Activated CD8-positive, alpha-beta memory T cell treated with anti-CD3 and anti-CD28 coated beads, Interleukin-2, amount 50 U/mL, for 24 hours (primary cell): ENCODE data around the gene TMEM191B.
A peak's percentile ranks its signal among the peaks of the same experiment; 100 is the strongest.
"Not testable (repeated sequence)": the region's sequence is repeated elsewhere in the genome, so short reads cannot be mapped to it uniquely, and the experiment has no call there.

ENCODE experiments used
- DNase-seq: peaks from one replicate; pipeline ENCODE4 v3.0.0-alpha.2; 2020; ENCODE audit errors: extremely low read depth

Gene TMEM191B

DNA sequence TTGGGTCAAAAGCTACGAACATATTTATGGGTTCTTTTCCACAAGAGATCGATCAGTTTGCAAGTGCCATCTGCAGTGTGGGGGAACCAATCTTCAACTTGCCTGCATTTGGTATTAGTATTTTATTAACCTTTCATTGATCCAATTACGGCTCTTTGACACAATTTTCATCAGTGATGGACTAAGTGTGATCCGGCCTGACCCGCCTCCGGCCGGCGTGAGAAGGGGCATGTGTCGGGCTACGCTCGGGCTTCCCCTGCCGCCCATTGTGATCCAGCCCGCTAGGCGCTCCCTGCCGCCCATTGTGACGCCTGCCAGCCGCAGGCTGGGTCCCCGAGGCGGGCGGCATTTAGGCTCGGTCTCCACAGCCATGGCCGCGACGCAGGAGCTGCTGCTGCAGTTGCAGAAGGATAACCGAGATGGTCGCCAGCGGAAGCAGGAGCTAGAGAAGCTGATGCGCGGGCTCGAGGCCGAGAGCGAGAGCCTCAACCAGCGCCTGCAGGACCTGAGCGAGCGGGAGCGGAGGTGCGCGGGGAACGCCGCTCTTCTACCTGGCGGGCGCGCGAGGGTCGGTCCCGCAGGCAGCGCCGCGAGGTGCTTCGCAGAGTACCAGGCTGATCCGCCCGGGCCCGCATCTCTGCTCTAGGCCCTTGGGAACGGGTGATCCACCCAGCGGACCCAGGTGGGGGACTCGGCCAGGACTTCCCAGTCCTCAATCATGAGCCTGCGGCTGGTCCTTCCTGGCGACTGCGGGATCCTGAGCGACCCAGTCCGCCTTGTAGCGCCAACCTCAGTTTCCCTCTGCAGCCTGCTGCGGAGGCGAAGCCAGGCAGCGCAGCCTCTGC is at the start of gene TMEM191B:
TSS of gene TMEM191B (plus strand) at position 51 of the 845 bp plus-strand sequence. CDS start at position 230, 179 bp downstream.
- DNase-seq: not testable (repeated sequence)

DNA sequence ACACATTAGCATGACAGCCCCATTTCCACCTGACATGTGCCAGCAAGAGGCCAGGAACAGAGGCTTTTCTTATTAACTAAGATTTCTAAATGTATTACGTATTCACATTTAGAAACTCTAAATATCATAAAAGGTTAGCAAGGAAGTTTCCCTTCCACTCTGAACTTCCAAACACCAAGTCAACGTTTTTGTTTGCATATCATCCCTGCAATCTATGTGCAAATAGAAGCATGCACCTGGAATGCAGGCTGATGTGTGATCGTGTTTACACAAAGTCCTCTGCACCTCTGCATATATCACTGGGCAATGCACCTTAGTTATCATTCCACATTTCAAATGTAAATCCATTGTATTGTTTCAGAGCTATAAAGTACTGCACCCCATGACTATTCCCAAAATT is 31.4 kb upstream of the TMEM191B start:
- DNase-seq: not testable (repeated sequence)

DNA sequence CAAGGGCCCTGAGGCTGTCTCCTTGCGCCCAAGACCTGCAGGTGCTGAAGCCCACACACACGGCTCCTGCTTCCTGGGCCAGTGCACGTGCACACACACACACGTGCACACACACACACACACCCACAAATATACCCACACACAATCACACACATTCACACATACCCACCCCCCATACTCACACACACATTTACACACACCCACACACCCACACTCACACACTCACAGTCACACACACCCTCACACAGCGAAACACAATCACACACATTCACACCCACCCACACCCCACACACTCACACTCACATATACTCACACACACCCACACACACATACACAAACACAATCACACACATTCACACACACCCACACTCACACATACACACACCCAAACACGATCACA is 16.3 kb upstream of the TMEM191B start:
- DNase-seq: not testable (repeated sequence)

DNA sequence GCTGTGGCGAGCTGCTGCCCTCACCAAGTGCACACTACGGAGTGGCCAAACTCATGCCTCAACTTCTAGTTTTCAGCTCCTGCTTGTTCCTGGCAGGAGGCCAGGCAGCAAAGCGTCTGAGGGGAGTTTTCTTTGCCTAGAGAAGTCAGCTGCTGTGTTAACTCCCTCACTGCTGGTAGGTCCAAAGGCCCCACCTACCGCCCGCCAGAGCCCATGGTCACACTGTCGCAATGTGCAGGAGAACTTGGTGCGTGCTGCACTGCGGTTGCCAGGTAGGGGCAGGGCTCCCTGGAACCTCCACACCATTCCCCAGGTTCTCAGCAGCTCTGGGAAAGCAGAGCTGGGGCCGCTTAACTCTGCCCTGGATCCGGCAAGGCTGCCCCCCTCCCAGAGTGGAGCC is 15.2 kb upstream of the TMEM191B start:
- not testable (repeated sequence) for DNase-seq

GRCh38 chr22:18513454-18513853 is 14.1 kb upstream of the TMEM191B start:
- not testable (repeated sequence) for DNase-seq

GRCh38 chr22:18518061-18518460 is 9.5 kb upstream of the TMEM191B start, which contains the start of gene GGTLC3:
Gene GGTLC3, minus strand, starts transcription at chr22:18518161. Its CDS starts 264 bp downstream, at chr22:18517897.
- DNase-seq: not testable (repeated sequence)

GRCh38 chr22:18522762-18523161 is 4.8 kb upstream of the TMEM191B start:
- not testable (repeated sequence) for DNase-seq

DNA sequence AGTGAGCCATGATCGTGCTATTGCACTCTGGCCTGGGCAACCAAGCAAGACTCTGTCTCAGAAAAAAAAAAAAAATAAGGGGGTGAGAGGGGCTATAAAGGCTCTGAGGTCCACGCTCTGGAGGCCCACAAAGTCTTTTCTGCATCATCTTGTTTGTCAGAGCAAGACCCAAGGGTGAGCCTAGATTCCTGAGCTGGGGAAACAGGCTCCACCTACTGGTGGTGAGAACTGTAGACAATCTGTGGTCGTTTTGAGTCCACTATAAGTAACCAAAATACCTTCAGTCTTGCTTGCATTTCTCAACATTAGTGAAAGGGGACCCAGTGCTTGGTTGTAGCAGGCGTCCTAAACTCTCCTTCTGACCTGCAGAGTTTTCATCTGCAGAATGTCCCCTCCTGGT is 4.3 kb upstream of the TMEM191B start:
- DNase-seq: not testable (repeated sequence)

GRCh38 chr22:18528597-18529415 is 1.2 kb downstream of the TMEM191B start:
- peak; percentile 80 for DNase-seq

- DNase-seq: not testable (repeated sequence)
These were observed 2.0 kb downstream of the TMEM191B start for GRCh38 chr22:18529416-18530145.

GRCh38 chr22:18533633-18534032 is 6.0 kb downstream of the TMEM191B start:
- DNase-seq: not testable (repeated sequence)

DNA sequence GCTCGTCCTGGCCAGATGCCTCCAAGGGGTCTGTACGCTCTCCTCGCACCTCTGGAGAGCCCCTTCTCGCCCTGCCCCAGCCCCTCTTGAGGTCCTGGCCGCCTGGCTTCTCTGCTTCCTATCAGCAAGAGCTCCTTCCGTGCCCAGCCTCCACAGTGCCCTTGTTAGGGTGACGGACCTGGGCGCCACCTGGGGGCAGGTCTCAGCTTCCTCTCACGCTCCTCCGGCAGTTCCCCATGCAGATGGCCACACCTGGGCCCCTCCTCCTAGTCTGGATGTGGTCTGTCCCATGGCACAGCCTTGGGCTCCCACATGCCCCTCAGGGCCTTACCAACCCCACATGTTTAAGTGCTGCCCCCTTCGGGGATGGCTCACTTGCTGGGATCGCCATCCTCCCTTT is 6.7 kb downstream of the TMEM191B start:
- DNase-seq: not testable (repeated sequence)

DNA sequence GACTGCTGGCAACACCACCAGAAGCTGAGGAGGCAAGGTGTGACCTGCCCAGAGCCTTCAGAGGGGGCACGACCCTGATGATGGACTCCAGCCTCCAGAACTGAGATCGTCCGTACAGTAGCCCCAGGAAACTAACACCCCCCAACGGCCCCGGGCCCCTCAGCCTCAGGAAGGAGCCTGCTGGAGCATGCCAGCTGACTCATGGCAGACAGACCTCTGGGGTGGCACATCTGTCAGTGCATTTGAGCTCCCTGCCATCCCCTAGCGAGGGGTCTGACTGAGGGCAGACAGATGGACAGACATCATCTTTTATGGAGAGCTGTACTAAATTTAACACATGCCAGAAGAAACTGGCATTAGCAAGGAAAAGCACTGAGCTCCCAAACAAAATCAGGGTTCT is 12.4 kb downstream of the TMEM191B start:
- DNase-seq: not testable (repeated sequence)

- DNase-seq: not testable (repeated sequence)
These were observed 15.8 kb downstream of the TMEM191B start for GRCh38 chr22:18543400-18543799.

- not testable (repeated sequence) for DNase-seq
These were observed 17.0 kb downstream of the TMEM191B start for GRCh38 chr22:18544615-18545014.

DNA sequence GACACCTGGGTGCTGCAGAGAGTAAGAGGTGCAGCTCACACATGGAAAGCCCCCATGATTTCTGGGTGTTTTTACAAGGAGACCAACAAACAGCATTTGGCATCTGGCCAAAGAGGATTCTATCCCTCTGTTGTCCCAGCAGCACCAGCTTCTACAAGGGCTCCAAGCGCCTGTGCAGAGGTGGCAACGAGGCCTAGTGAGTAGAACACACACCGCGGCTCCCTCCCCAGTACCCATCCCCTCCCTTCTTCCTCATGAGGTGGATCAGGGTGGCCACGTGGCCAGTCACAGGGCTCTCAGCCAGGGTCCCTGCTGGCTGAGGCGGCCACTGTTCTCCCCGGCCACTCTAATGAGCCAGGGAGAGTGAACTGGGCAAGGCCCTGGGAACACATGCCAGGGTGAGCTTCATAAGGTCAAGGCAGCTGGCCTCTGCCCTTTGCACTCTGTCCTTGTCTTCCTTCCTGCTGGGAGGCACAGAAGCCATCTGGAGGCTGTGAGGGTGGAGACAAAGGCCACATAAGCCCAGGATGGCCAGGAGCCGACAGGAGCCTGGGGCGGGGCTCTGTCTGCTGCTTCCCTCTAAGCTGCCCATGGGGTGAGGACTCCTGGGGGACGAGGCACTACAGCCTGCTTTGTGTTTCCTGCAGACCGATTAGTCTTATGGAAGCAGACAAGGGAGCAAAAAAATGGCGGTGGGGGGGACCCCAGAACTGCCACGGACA is 22.0 kb downstream of the TMEM191B start:
- not testable (repeated sequence) for DNase-seq

GRCh38 chr22:18551046-18551445 is 23.4 kb downstream of the TMEM191B start:
- DNase-seq: not testable (repeated sequence)

GRCh38 chr22:18552839-18553597 is 25.4 kb downstream of the TMEM191B start:
- not testable (repeated sequence) for DNase-seq

DNA sequence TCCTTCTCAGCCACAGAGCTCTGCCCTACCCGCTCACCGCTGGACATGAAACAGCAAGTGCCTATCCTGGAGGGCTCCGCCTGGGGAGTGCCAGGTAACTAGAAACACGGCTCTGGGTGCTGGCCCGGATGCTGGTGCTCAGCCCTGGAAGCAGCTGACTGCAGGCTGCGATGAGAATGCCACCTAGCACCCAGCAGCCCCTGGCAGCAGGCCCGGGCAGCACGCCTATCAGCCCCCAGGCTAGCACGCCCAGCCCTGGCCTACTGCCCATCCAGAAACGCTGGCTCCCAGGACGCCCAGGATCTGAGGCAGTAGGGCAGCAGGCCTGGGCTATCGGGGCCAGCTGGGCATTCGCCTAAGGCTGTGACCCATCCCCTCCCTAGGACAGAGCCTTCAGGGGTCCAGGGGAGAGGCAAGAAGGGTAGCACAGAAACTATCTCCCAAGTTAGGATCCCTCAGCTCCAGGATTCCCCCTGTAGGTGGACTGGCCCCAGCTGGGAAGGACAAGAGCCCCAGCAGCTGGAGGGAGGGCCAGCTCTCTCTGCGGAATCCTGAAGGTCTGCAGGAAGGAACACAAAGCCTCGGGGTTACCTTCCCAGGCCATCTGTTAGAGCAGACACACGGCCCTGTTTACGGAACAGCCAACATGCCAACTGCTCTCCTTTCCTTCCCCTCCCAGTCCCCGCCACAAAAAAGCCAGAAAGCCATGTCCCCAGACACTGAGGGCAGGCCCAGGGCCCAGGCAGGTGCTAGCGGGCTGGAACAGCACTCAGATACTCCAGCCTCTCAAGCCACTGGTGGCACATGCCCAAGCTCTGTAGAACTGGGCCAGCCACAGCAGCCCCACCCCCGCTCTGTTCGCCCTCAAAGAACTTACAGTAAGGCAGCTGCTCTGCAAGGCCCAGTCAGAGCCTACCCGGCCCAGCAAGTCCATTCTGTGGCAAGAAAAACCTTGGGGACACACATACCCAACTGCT is 27.0 kb downstream of the TMEM191B start:
- DNase-seq: not testable (repeated sequence)
